ENCODE results near the gene ADAMTS16.

ADAMTS16 gene

DNA sequence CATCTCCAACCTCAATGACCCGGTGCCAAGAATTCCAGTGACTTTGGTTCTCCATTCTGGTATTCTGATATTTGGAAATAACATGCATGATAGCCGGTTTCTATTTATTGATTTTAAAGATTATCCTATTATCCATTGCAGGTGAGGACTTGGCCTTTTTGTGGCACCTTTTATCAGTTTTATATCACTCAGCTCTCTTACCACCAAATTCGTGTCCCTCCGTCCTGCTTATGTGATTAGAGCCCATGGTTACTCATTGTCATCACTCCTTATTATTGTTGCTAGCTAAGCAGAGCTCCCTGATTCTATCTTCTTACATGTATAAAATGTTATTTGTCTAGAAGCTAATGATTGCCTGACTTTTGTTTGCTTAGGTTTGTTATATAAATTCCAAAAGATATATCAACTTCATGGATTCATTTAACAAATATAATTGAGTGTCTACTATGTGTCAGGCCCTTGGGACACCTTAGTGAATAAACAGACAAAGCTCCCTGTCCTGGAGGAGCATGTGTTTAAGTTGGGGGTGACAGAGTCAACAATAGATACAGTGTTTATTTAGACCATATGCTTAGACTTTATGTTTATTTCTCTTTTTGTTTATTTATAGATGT is 138.2 kb downstream of the ADAMTS16 start:
- DNase-seq (ENCODE audit: low read depth in 2 of 2, low spot score in 1 of 2), result no peak

GRCh38 chr5:5278815-5279381 is 138.8 kb downstream of the ADAMTS16 start:
- no peak for DNase-seq (ENCODE audit: low read depth in 2 of 2, low spot score in 1 of 2)

DNA sequence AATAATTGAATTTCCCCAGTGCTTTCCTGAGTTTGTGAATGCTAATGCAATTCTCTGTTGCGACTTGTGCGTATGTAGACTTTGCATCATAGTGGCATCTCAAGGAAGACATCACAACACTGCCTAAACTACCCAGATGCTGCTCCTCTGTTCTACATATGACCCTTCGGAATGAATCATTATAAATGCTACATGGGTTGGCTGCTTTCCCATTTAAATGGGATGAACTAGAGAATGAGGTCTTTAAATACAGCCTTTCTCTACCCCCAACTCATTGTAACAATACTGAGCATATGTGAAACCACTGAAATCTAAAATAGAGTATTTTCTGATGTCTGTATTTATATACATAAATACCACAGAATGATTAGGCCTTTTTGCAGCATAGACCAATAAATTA is 145.8 kb downstream of the ADAMTS16 start:
- no peak for DNase-seq (ENCODE audit: low read depth in 2 of 2, low spot score in 1 of 2)

GRCh38 chr5:5287419-5287818 is 147.3 kb downstream of the ADAMTS16 start:
- DNase-seq (ENCODE audit: low read depth in 2 of 2, low spot score in 1 of 2), result no peak

DNA sequence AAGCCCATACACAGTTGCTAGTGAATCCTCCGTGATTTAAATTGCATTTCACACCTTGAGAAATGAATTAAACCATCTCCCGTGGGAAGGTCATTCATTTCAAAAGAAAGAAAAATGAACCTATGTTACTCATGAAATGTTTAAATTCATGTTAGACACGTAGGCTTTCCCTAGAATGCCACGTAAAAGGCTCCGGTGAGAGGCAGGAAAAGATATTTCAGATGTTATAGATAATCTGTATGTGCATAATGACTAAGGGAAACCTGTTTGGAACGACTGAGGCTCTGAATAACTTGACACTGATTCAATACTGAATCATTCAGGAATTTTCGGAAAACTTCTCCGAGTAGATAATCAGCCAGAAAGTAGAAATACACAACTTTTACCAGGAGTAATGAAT is 148.1 kb downstream of the ADAMTS16 start:
- no peak for DNase-seq (ENCODE audit: low read depth in 2 of 2, low spot score in 1 of 2)

- no peak for DNase-seq (ENCODE audit: low read depth in 2 of 2, low spot score in 1 of 2)
Measured at GRCh38 chr5:5289537-5289936, 149.4 kb downstream of the ADAMTS16 start.

DNA sequence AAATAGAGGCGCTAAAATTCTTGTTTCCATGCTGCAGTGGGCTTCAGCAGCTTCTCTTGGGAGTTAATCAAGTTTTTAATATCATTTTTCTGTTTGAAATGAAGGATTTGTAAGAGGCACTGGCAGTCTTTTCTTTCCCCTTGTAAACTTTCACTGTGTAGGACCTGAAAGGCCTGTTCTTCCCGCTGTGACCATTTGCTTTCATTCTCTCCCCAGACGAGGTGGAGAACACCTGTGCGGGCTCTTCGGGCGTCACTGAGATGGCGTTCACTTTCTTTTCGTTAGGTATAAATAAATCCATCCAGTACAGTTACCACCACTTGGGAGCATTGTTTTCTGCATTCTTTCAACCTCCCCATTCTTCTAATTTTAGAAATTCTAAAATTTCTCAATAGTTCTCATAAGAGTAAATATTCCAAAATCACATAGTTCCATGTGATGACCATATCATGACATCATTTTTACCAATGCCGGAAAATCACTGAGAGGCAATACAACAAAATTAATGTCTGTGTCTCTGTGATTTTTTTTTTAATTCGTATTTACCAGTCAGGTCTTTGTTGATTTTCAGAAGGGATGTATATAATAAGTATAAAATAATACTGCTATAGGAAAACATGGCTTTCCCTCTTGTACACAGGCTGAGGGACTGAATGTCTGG is 150.7 kb downstream of the ADAMTS16 start:
- no peak for DNase-seq (ENCODE audit: low read depth in 2 of 2, low spot score in 1 of 2)

DNA sequence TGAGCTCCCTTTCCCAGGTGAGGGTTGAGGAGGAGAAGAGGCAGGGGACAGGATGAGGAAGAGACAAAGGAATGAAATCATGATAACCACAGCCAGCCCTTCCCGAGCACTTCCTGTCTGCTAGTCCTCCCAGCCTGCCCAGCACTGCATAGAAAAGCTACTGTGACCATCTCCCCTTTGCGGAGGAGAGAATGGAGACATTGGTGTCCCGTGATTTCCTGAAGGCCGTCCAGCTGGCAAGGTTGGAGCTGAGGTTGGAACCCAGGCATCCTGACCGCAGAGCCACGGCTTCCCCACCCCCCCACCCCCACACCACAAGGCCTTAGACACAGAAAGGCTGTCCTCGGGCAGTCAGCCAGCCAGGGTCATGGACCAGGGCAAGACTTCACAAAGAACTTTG is 151.2 kb downstream of the ADAMTS16 start:
- no peak for DNase-seq (ENCODE audit: low read depth in 2 of 2, low spot score in 1 of 2)

DNA sequence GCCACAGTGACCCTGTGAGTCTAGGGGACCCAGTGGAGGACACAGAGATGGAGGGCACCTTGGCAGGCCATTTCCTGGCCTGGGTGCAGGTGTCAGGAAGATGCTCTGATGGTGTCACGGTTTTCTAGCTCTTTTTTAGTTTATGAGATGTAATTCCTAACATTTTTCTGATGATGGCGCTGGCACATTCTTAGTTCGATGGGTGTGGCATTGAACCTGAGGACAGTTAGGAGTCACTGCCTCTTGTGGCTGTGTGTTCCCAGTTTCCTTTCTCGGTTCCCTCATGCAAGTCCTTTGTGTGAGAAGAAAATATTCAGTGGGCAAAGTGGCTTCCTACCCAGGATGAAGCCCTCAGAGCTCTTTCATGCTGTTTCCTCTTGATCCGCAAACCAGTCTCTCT is 152.9 kb downstream of the ADAMTS16 start:
- DNase-seq (ENCODE audit: low read depth in 2 of 2, low spot score in 1 of 2), result no peak

- no peak for DNase-seq (ENCODE audit: low read depth in 2 of 2, low spot score in 1 of 2)
Measured at GRCh38 chr5:5294429-5294828, 154.3 kb downstream of the ADAMTS16 start.

- DNase-seq (ENCODE audit: low read depth in 2 of 2, low spot score in 1 of 2), result no peak
Measured at GRCh38 chr5:5295351-5295750, 155.2 kb downstream of the ADAMTS16 start.

DNA sequence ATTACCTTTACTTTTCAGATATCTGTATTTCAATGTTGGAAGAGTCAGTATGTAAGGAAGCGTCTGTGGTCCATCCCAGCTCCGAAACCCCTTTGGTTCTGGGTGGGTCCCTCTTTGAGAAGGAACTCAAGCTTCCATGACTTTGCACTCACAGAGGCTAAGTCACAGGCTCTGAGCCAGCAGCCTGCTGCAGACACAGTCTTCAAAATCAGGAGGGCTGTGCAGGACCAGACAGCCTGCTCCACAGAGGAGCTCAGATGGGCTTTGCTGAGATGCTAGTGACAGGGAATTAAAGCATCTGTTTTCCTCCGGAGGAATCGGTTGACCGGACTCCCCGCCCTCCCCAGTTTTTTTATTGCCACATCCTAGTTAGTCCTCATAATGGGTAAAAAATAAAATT is 155.9 kb downstream of the ADAMTS16 start:
- DNase-seq (ENCODE audit: low read depth in 2 of 2, low spot score in 1 of 2), result no peak

GRCh38 chr5:5297432-5298067 is 157.4 kb downstream of the ADAMTS16 start:
- DNase-seq (ENCODE audit: low read depth in 2 of 2, low spot score in 1 of 2), result no peak

GRCh38 chr5:5298068-5298633 is 158.0 kb downstream of the ADAMTS16 start:
- no peak for DNase-seq (ENCODE audit: low read depth in 2 of 2, low spot score in 1 of 2)

DNA sequence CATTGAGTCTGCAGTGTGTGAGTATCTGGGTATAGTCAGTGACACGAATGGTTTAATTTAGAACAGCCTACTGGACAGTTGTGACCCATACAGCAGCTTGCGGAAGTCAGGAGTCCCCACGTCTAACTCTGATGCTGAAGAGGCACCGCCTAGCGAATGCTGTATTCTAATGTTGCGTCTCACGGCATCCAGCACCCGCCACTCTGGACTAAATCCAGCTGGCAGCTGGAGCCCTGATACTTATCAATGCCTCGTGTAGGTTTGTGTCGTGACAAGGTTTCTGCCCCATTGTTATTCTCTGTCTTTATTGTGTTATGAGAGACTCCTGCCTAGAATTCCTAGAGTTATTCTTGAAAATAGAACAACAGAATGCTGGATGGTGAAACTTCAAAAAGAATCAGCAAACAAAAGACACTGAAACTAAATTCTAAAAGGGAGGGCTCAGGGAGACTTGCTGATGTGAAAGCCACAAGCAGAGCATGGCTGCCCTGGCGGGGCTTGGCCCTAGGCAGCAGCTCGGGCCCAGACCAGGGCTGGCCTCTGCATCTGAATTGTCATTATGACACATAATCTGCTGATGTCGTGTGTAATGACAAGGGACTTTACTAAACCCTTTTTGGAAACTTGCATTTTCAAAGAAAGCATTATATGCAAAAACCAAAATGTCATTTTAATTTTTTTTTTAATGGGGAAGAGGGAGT is 158.9 kb downstream of the ADAMTS16 start:
- DNase-seq (ENCODE audit: low read depth in 2 of 2, low spot score in 1 of 2), result no peak

DNA sequence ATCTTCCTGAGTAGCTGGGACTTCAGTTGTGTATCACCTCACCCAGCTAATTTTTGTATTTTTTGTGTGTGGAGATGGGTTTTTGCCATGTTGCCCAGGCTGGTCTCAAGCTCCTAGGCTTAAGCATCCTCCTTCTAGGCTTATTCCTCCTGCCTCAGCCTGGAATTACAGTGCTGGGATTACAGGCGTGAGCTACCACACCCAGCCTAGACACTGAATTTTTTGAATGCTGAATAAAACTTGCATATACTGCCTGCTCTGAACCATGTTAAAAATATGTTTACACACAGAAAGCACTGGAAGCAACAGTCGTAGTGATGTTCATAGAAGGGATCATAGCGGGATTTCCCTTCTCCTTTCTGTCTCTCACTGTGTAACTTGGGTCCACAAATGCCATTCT is 161.0 kb downstream of the ADAMTS16 start:
- no peak for DNase-seq (ENCODE audit: low read depth in 2 of 2, low spot score in 1 of 2)

- no peak for DNase-seq (ENCODE audit: low read depth in 2 of 2, low spot score in 1 of 2)
Measured at GRCh38 chr5:5302201-5302600, 162.1 kb downstream of the ADAMTS16 start.

DNA sequence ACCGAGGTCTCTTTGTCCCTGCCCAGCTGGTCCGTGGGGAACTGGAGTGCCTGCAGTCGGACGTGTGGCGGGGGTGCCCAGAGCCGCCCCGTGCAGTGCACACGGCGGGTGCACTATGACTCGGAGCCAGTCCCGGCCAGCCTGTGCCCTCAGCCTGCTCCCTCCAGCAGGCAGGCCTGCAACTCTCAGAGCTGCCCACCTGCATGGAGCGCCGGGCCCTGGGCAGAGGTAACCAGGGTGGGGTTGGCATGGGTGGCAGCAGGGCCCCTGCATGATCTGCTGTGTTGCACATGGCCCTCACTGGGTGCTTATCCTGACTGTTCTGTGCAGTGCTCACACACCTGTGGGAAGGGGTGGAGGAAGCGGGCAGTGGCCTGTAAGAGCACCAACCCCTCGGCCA is 163.1 kb downstream of the ADAMTS16 start:
- DNase-seq (ENCODE audit: low read depth in 2 of 2, low spot score in 1 of 2), result no peak

GRCh38 chr5:5304361-5305020 is 164.4 kb downstream of the ADAMTS16 start:
- no peak for DNase-seq (ENCODE audit: low read depth in 2 of 2, low spot score in 1 of 2)

GRCh38 chr5:5306696-5307095 is 166.6 kb downstream of the ADAMTS16 start:
- DNase-seq (ENCODE audit: low read depth in 2 of 2, low spot score in 1 of 2), result no peak

DNA sequence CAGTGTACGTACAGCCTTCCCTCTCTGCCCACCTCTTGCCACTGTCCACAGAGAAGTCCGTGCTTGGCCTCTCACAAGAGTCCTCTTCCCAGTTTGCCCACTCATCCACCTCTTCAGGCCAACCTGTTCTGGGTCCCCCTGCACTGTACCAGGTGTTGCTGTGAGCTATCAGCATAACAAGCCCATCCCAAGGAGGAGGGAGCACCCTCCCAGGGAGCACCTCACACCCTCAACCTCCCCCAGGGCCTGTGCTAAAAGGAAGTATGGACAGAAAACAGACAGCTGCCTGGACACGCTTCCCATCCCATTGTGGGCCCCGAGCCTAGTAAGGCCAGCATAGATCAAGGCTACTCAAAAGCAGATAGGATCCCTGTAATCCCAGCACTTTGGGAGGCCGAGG is 168.2 kb downstream of the ADAMTS16 start:
- no peak for DNase-seq (ENCODE audit: low read depth in 2 of 2, low spot score in 1 of 2)

Measured in stimulated activated CD8-positive, alpha-beta memory T cell treated with anti-CD3 and anti-CD28 coated beads, Interleukin-4, amount 100 ng/mL, for 1 hour (primary cell).